GM21423 (cell line): ENCODE measurements around the gene FBLIM1.

Experiments used
- ATAC-seq: cut with Tn5 transposase; IDR thresholded peaks from one replicate; pipeline ENCODE4 v1.9.1; 2021; ENCODE audit warnings: mild to moderate bottlenecking, moderate library complexity; ENCODE audit not compliant: unreplicated experiment

Gene FBLIM1

GRCh38 chr1:15758343-15758931 is at the start of gene FBLIM1:
TSS of gene FBLIM1 (plus strand) at chr1:15758795. CDS start at chr1:15764984, 6,189 bp downstream.
- ATAC-seq, result no peak

- no peak for ATAC-seq
These were observed 49.4 kb upstream of the FBLIM1 start for GRCh38 chr1:15709226-15709625.

GRCh38 chr1:15712168-15712567 is 46.4 kb upstream of the FBLIM1 start:
- ATAC-seq, result no peak

- ATAC-seq, result no peak
These were observed 44.0 kb upstream of the FBLIM1 start for GRCh38 chr1:15714406-15715136.

GRCh38 chr1:15717418-15718125 is 41.0 kb upstream of the FBLIM1 start:
- no peak for ATAC-seq

- no peak for ATAC-seq
These were observed 40.4 kb upstream of the FBLIM1 start for GRCh38 chr1:15718199-15718601.

- ATAC-seq, result no peak
These were observed 39.0 kb upstream of the FBLIM1 start for GRCh38 chr1:15719381-15720120.

GRCh38 chr1:15720861-15721260 is 37.7 kb upstream of the FBLIM1 start:
- no peak for ATAC-seq

GRCh38 chr1:15722411-15722810 is 36.2 kb upstream of the FBLIM1 start:
- ATAC-seq, result no peak

- no peak for ATAC-seq
These were observed 35.6 kb upstream of the FBLIM1 start for GRCh38 chr1:15722836-15723532.

GRCh38 chr1:15723631-15724246 is 34.9 kb upstream of the FBLIM1 start:
- ATAC-seq, result no peak

- ATAC-seq, result no peak
These were observed 33.4 kb upstream of the FBLIM1 start for GRCh38 chr1:15724949-15725880.

GRCh38 chr1:15726508-15726907 is 32.1 kb upstream of the FBLIM1 start:
- ATAC-seq, result no peak

- no peak for ATAC-seq
These were observed 31.6 kb upstream of the FBLIM1 start for GRCh38 chr1:15727021-15727420.

- ATAC-seq, result no peak
These were observed 31.2 kb upstream of the FBLIM1 start for GRCh38 chr1:15727424-15727823.

GRCh38 chr1:15727866-15728534 is 30.6 kb upstream of the FBLIM1 start:
- ATAC-seq, result no peak

GRCh38 chr1:15728937-15729657 is 29.5 kb upstream of the FBLIM1 start:
- no peak for ATAC-seq

GRCh38 chr1:15730423-15730822 is 28.2 kb upstream of the FBLIM1 start:
- no peak for ATAC-seq
